Ecto neural progenitor cell (in vitro differentiated cells): ENCODE data around the gene BCOR.

Source experiments
- DNase-seq: peaks from one replicate; pipeline ENCODE4 v3.0.0-alpha.2; 2018; ENCODE audit warnings: low spot score

BCOR gene

GRCh38 chrX:40003428-40004245 is 94.1 kb downstream of the BCOR start:
- no peak for DNase-seq

- no peak for DNase-seq
Measured at GRCh38 chrX:40003071-40003427, 94.7 kb downstream of the BCOR start.
